Measurements from ENCODE around the gene LDLRAD3.
"Not testable (repeated sequence)": the region's sequence is repeated elsewhere in the genome, so short reads cannot be mapped to it uniquely, and the experiment has no call there.

The LDLRAD3 gene

DNA sequence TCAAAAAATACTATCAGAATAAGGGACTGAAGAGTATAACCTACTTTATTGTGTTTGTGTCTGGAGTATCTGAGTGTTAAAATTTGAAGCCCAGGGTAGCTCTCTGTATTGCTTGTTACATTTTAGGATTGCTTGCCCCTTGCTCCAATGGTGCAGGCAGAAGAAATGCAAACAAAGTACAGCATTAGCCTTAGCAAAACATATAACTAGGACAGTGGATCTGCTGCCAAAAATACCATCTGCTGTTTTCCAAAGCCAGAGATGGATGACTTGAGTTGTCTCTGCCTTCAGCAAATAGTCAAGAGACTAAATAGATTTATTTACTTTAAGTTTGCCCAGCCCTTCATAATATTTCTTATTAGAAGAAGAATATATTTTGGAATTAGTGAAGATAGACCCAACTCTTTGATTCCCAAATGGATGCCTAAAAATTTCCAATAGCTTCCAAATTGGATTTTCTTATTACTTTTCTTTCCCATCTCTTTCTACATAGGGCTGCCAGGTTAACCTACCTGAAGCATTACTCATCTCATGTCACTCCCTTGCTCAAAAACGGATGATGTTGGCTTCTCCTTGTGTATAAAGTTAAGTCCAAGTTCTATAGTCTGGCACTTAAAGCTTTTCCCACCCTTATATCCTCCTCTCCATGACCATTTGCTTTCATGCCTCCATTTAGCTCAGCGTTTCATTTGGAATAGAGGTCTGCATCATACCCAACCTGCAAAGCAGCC lies 66.3 kb downstream of the LDLRAD3 start:
- Histone ChIP-seq H3K27ac (ENCODE audit: low read length) (no peak overlapping the region), H3K4me2 (ENCODE audit: low read length) (no peak overlapping the region), H3K9ac (ENCODE audit: low read length) (no peak overlapping the region), H2AFZ (ENCODE audit: low read depth, low read length) (no peak overlapping the region), H3K36me3 (replicated peaks; ENCODE audit: low read depth, low read length) (no peaks in the 10 kb centered on the region), H4K20me1 (ENCODE audit: insufficient read depth, low read length) (no peaks in the 10 kb centered on the region), H3K27me3 (ENCODE audit: low read depth, low read length) (peaks cover 19% of the 10 kb centered on the region), H3K9me3 (ENCODE audit: insufficient read depth, low read length) (no peaks in the 10 kb centered on the region), H3K4me1 (ENCODE audit: low read length) (no peaks in the 10 kb centered on the region), H3K4me3 (ENCODE audit: low read length) (no peak overlapping the region), H3K79me2 (ENCODE audit: low read length) (no peaks in the 10 kb centered on the region)
- no peak for TF ChIP-seq CTCF (IDR thresholded peaks at IDR 0.05; ENCODE audit: low read depth, low read length)
- TF ChIP-seq EZH2phosphoT487 (IDR thresholded peaks at IDR 0.05; ENCODE audit: low read depth): no peak

DNA sequence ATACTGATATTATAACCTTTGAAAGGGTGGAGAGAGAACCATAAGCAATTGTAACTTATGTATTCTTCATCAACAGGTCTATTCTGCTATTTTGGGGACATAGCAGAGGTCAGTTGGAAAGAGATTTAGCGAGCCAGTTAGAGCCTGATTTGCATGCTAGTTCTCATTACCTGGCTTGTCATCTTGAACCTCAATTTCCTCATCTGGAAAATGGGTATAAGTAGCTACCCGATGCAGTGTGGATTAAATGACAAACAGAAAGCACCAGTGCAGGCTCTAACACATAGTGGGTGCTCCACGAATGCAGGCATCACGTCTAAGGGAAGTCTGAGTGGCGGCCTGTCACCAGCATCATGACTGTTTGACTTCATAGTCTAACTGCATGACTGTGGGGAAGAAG lies 67.7 kb downstream of the LDLRAD3 start:
- Histone ChIP-seq H3K9me3 (ENCODE audit: insufficient read depth, low read length) (no peaks in the 10 kb centered on the region), H3K27me3 (ENCODE audit: low read depth, low read length) (peaks cover 26% of the 10 kb centered on the region), H3K4me3 (ENCODE audit: low read length) (no peak overlapping the region), H3K9ac (ENCODE audit: low read length) (no peak overlapping the region), H2AFZ (ENCODE audit: low read depth, low read length) (no peak overlapping the region), H3K36me3 (replicated peaks; ENCODE audit: low read depth, low read length) (no peaks in the 10 kb centered on the region), H3K4me1 (ENCODE audit: low read length) (no peaks in the 10 kb centered on the region), H3K79me2 (ENCODE audit: low read length) (no peaks in the 10 kb centered on the region), H4K20me1 (ENCODE audit: insufficient read depth, low read length) (no peaks in the 10 kb centered on the region), H3K27ac (ENCODE audit: low read length) (no peak overlapping the region), H3K4me2 (ENCODE audit: low read length) (no peak overlapping the region)
- TF ChIP-seq CTCF (IDR thresholded peaks at IDR 0.05; ENCODE audit: low read depth, low read length) (no peak), EZH2phosphoT487 (IDR thresholded peaks at IDR 0.05; ENCODE audit: low read depth) (no peak)

DNA sequence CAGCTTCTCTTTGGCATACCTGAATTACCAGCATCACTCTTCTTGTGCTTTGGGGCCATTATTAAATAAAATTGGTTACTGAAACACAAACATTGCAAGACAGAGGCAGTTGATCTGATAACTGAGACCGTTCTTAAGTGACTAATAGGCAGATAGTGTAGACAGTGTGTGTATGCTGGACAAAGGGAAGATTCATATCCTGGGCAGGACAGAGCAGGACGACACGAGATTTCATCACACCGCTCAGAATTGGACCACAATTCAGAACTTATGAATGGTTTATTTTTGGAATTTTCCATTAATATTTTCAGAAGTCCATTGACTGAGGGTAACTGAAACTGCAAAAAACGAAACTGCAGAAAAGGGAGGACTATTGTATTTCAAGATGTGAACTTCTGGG lies 68.6 kb downstream of the LDLRAD3 start:
- H3K9me3 ChIP-seq (ENCODE audit: insufficient read depth, low read length): no peaks in the 10 kb centered on the region
- H3K9ac ChIP-seq (ENCODE audit: low read length): no peak overlapping the region
- H2AFZ ChIP-seq (ENCODE audit: low read depth, low read length): no peak overlapping the region
- H3K79me2 ChIP-seq (ENCODE audit: low read length): no peaks in the 10 kb centered on the region
- H3K4me1 ChIP-seq (ENCODE audit: low read length): no peaks in the 10 kb centered on the region
- H3K27ac ChIP-seq (ENCODE audit: low read length): no peak overlapping the region
- H3K4me3 ChIP-seq (ENCODE audit: low read length): no peak overlapping the region
- H3K27me3 ChIP-seq (ENCODE audit: low read depth, low read length): peaks cover 28% of the 10 kb centered on the region
- no peak for TF ChIP-seq EZH2phosphoT487 (IDR thresholded peaks at IDR 0.05; ENCODE audit: low read depth)
- no peak for TF ChIP-seq CTCF (IDR thresholded peaks at IDR 0.05; ENCODE audit: low read depth, low read length)
- H3K36me3 ChIP-seq (replicated peaks; ENCODE audit: low read depth, low read length): no peaks in the 10 kb centered on the region
- H3K4me2 ChIP-seq (ENCODE audit: low read length): no peak overlapping the region
- no peaks in the 10 kb centered on the region for H4K20me1 ChIP-seq (ENCODE audit: insufficient read depth, low read length)

DNA sequence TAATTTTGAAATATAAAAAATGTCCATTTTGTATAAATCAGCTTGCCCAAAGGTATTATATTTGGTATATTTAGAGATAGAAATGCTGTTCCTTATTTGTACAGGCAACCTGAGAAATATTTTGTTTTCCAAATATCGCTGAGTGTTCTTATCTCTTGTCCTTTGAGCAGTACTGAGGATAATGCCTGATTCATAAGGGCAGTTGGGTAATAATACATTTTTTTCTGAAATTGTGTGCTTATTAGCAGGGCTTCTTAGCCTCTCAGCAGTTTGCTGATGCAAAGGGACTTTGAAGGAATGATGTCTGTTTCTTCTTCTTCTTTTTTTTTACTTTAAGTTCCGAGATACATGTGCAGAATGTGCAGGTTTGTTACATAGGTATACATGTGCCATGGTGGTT lies 69.1 kb downstream of the LDLRAD3 start:
- Histone ChIP-seq H3K4me1 (ENCODE audit: low read length) (no peaks in the 10 kb centered on the region), H3K4me2 (ENCODE audit: low read length) (no peak overlapping the region), H3K79me2 (ENCODE audit: low read length) (no peaks in the 10 kb centered on the region), H3K9ac (ENCODE audit: low read length) (no peak overlapping the region), H4K20me1 (ENCODE audit: insufficient read depth, low read length) (no peaks in the 10 kb centered on the region), H3K36me3 (replicated peaks; ENCODE audit: low read depth, low read length) (no peaks in the 10 kb centered on the region), H3K9me3 (ENCODE audit: insufficient read depth, low read length) (no peaks in the 10 kb centered on the region), H3K27ac (ENCODE audit: low read length) (no peak overlapping the region), H3K4me3 (ENCODE audit: low read length) (no peak overlapping the region), H3K27me3 (ENCODE audit: low read depth, low read length) (peaks cover 31% of the 10 kb centered on the region), H2AFZ (ENCODE audit: low read depth, low read length) (no peak overlapping the region)
- TF ChIP-seq EZH2phosphoT487 (IDR thresholded peaks at IDR 0.05; ENCODE audit: low read depth): no peak
- no peak for TF ChIP-seq CTCF (IDR thresholded peaks at IDR 0.05; ENCODE audit: low read depth, low read length)

DNA sequence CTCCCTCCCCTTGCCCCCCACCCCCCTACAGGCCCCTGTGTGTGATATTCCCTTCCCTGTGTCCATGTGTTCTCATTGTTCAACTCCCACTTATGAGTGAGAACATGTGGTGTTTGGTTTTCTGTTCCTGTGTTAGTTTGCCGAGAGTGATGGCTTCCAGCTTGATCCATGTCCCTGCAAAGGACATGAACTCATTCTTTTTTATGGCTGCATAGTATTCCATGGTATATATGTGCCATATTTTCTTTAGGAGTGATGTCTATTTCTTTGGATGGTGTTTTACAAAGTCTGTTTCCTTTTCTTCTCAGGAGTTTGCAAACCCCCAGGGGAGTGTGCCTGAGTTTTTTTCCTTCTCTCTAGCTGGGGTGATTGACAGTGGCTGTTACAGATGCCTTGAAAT lies 69.6 kb downstream of the LDLRAD3 start:
- H3K4me2 ChIP-seq (ENCODE audit: low read length); H3K4me3 ChIP-seq (ENCODE audit: low read length); H4K20me1 ChIP-seq (ENCODE audit: insufficient read depth, low read length); H3K27ac ChIP-seq (ENCODE audit: low read length); H3K9ac ChIP-seq (ENCODE audit: low read length); H2AFZ ChIP-seq (ENCODE audit: low read depth, low read length); H3K79me2 ChIP-seq (ENCODE audit: low read length); H3K4me1 ChIP-seq (ENCODE audit: low read length); H3K9me3 ChIP-seq (ENCODE audit: insufficient read depth, low read length); H3K36me3 ChIP-seq (replicated peaks; ENCODE audit: low read depth, low read length): not testable (repeated sequence)
- H3K27me3 ChIP-seq (ENCODE audit: low read depth, low read length): peaks cover 34% of the 10 kb centered on the region
